HK-2 (cell line): ENCODE measurements around the gene MAGEB16.

Source experiments
- DNase-seq: peaks from one replicate; pipeline ENCODE4 v3.0.0-alpha.2; 2018; ENCODE audit not compliant: unreplicated experiment

Gene MAGEB16

DNA sequence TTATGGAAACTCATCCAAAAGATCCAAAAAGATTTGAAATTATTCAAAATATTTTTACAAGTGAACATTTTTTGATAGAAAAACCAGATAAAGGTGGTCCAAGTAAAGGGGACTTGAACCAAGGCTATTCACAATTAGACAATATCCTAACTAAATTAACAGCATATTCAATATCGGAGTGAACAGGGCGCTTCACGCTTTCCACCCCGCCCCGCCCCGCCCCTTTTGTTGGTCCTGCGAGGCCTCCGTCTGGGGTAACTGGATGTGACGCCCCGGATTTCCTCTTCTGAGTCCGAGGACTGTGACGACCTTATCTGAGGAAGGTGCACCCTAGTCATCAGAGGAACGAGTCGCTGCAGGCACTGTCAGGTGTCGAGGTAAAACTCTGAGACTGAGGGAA is at the start of gene MAGEB16:
MAGEB16 (plus strand) TSS at position 301 of the 400 bp plus-strand sequence. CDS start 3,855 bp downstream, outside the sequence.
- DNase-seq = no peak

DNA sequence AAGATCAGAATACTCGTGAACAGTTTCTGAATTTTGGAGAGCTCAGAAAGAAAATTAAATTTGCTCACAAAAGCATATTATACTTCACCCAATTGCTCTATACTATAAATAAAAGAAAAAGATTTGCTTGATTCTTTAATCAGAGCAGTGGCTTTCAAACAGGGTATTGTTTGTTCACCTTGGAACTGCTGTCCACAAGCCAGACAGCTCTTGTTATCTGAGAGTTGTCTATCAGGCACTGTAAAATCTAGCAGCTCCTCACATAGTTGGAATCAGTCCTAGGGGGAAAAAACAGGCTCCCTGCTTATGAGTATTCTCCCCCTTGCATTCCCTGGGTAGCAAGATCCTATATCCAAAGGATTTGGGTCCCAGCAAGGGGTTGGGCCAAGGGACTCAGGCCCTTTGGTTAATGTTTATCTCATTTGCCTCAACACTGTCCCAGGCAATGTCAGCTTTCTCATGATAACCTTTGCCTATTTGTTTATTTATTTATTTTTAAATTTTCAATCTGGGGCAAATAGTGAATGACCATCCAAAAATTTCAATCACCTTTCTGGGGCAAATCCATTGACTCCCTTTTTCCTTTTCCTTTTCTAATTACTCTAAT is 24.1 kb upstream of the MAGEB16 start:
- no peak for DNase-seq

DNA sequence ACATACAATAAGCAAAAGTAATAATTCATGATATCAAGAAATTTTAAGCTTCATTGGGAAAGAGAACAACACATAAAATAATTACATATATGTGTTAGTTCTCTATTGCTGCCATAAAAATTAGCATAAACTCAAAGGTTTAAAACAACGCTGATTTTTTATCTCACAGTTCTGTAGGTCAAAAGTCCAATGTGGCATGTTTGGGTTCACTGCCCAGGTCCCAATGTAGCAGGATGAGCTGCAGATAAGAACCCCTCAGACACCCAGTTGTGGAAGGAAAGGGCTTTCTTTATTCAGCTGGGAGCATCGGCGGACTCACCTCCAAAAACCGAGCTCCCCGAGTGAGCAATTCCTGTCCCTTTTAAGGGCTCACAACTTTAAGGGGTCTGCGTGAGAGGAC is 13.1 kb upstream of the MAGEB16 start:
- DNase-seq = no peak

DNA sequence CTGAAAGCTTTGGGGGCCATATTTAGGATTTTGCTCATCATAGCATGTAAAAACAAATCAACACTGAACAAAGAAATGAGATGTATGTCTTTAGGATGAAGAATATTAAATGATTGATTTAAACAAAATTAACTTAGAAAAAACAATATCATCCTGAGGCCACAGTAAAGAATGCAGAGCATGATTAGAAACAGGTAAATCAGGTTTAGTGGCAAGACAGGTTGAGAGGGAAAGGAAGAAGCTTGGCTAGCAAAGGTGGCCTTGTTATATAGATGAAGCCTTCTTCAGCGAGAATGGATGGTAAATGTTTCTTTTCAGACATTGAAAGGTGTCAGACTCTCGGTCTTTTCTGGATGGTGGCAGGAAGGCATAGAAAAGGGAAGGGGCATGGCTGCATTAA is 11.9 kb upstream of the MAGEB16 start:
- DNase-seq = no peak

DNA sequence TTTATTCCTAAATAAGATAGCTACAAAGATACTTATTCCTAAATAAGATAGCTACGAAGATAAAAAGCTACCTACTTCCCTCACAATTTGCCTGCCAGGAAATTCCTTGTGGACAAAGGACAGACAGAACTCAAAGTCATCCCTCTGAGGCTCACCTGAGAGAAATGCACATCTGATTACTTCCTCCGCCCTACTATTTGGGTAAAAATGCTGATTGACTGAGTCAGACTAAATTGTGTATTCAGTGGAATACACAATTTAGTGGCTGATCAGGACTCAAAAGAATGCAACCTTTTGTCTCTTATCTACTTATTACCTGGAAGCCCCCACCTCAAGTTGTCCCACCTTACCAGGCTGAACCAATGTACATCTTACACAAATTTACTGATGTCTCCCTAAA is 10.3 kb upstream of the MAGEB16 start:
- no peak for DNase-seq

DNA sequence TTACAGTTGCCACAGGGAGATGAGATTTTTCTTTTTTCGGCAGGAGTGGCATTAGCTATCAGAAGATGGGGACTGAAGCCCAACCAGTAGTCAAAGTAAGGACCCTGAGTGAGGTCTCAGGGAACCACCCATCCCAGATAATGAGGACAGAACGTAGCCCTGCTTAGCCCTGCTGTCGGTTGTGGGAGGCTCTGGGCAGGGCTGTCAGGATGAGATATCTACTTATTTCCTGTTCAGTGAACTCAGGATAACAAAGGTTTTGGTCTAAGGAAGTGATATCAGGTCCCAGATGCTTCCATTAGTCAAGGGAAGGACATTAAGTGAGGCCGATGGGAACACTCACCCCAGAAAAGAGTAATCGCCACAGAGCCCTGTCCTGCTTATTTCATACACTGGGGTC is 2.3 kb downstream of the MAGEB16 start:
- DNase-seq = no peak

- no peak for DNase-seq
These were observed 11.6 kb downstream of the MAGEB16 start for GRCh38 chrX:35809781-35810180.

DNA sequence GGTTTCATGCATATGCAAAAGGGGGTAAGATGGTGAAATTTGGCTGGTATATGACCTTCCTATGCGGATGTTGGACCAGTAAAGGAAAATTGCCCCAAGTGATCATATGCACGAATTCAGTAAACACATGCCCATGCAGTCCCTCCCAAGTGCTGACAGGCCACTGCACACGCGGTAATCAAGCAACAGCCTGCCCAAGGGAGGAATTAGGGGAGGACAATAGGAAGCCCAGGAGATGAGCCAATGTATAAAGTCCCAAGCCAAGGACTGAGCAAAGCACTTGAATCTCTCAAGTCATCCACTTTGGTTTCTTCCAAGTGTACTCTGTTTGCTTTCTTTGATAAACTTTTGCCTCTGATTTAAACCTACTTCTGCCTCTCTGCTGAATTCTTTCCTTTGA is 21.1 kb downstream of the MAGEB16 start:
- no peak for DNase-seq

DNA sequence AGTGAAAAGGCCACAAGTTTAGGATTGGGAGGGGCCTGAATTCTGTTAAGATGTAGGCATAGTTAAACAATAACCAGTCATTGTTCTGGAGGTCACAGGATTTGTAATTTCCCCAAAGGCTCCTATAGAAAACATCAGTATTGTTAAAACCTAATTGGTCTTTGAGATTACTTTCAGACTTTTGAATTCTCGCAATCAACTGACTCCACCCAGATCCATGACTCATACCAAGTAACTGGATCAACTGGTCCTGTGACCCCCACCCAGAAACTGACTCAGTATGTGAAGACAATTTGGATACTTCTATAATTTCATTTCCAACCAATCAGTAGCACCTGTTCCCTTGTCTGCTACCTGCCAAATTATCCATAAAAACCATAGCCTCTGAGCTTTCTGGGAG is 28.4 kb downstream of the MAGEB16 start:
- no peak for DNase-seq

DNA sequence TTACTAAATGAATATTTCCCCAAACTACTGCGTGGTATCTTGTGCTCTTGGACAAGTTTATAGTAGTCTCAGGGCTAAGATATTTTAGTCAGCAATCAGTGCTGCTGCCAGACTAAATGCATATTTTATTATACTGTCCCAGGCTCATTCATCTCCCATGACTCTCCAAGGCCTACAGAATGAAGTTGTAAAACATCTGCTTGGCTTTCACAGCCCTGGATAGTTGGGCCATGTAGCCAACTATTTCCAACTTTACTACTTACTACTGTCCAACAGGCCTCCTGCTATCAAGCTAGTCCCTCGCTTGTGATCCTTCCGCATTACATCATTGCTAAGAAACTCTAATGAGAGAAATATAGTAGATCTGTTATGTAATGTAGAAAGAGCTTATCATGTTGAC is 31.4 kb downstream of the MAGEB16 start:
- DNase-seq = no peak

- peak; percentile 1 for DNase-seq
These were observed 43.7 kb downstream of the MAGEB16 start for GRCh38 chrX:35841872-35842271.

DNA sequence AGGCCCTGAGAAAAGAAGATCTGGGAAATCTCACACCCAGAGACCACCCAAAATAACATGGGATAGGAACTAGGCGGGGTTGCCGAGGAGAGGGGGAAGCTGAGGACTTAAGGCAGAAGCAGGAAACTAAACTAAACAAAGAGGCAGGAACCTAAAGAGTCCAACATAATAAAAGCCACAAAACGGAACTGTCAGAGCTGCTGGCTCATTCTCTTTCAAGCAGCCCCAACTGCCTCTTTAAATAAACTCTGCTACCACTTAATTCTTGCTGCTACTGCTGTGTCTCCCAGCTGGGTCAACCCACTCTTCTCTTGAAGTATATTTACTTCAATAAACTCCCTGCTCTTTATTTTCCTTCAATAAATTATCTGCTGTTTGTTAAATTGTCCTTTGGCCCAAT is 44.5 kb downstream of the MAGEB16 start:
- no peak for DNase-seq

GRCh38 chrX:35847736-35848135 is 49.6 kb downstream of the MAGEB16 start:
- DNase-seq = no peak
